ENCODE results near the gene INHA.

DNA sequence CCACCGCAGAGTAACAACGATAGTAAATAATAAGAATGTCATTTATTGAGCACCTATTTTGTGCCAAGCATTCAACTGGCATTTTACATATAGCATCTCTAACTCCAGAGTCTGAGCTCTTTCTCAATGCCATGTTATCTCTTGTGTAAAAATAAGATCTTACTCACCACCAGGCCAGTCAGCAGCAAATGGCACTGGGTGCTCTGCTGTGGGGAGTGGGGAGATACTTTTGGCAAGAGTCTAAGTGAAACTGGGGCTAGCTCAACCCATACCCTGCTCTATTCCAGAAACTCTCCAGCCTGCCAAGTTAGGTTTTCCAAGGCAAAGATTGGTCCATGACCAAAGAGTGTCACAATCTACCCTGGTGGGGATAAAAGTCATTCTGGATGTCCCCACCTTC, 50.4 kb downstream of the INHA start:
- no peak for TF ChIP-seq POLR2A (IDR thresholded peaks at IDR 0.05)
- TF ChIP-seq, protein P1, sequence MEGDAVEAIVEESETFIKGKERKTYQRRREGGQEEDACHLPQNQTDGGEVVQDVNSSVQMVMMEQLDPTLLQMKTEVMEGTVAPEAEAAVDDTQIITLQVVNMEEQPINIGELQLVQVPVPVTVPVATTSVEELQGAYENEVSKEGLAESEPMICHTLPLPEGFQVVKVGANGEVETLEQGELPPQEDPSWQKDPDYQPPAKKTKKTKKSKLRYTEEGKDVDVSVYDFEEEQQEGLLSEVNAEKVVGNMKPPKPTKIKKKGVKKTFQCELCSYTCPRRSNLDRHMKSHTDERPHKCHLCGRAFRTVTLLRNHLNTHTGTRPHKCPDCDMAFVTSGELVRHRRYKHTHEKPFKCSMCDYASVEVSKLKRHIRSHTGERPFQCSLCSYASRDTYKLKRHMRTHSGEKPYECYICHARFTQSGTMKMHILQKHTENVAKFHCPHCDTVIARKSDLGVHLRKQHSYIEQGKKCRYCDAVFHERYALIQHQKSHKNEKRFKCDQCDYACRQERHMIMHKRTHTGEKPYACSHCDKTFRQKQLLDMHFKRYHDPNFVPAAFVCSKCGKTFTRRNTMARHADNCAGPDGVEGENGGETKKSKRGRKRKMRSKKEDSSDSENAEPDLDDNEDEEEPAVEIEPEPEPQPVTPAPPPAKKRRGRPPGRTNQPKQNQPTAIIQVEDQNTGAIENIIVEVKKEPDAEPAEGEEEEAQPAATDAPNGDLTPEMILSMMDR (IDR thresholded peaks at IDR 0.05), result no peak

All from lower leg skin (tissue), 3 donors.